Measurements from ENCODE around the gene WRNIP1. TPM values are rescaled to one million over a fixed set of nuclear protein-coding genes. Genes with fewer than 3 reads are reported as not detected.

Gene WRNIP1
- total and polyA plus RNA-seq, 2 of the 13 experiments (the other 11 are each of a cell fraction or from before 2014, with no cell fraction given), result 77.7 to 90.3 TPM

DNA sequence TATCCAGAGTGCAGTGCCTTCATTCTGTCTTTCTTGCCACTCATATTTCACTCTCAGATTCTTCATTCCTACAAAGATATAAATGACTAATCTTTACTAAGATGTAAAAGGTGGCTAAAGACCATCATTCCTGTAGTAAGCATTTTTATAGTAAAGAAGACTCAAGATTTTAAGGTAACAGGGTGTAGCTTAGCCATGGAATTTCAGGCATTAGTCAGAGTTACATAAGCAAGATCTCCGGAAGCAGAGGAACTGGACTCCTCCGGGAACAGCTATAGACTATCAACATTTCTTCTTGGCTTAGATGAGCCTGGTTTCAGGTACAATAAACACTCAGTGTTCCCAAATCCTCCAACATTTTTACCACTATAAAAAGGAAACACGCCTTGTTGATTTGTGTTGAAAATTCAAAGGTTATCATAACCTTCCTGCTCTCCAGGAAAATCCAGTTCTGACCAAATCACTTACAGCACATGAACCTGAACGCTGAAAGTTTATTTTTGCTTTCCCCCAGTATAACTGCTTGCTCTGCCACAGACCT is 52.8 kb downstream of the WRNIP1 start (continued):
- peak; percentile 88; the same call in 1 of the 2 replicates for TF ChIP-seq ETV5 (CRISPR knock-in tag; IDR thresholded peaks at IDR 0.05; ENCODE audit: borderline replicate concordance)
- TF ChIP-seq, protein P1, sequence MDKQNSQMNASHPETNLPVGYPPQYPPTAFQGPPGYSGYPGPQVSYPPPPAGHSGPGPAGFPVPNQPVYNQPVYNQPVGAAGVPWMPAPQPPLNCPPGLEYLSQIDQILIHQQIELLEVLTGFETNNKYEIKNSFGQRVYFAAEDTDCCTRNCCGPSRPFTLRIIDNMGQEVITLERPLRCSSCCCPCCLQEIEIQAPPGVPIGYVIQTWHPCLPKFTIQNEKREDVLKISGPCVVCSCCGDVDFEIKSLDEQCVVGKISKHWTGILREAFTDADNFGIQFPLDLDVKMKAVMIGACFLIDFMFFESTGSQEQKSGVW (CRISPR knock-in tag; IDR thresholded peaks at IDR 0.05; ENCODE audit: borderline replicate concordance), result no peak
- TF ChIP-seq CREM (IDR thresholded peaks at IDR 0.05), result no peak; the same call in 1 of the 2 replicates
- no peak for TF ChIP-seq CREM (CRISPR knock-in tag; IDR thresholded peaks at IDR 0.05)
- no peak for TF ChIP-seq ZNF570 (CRISPR knock-in tag; IDR thresholded peaks at IDR 0.05; ENCODE audit: borderline replicate concordance)
- TF ChIP-seq, protein P2, sequence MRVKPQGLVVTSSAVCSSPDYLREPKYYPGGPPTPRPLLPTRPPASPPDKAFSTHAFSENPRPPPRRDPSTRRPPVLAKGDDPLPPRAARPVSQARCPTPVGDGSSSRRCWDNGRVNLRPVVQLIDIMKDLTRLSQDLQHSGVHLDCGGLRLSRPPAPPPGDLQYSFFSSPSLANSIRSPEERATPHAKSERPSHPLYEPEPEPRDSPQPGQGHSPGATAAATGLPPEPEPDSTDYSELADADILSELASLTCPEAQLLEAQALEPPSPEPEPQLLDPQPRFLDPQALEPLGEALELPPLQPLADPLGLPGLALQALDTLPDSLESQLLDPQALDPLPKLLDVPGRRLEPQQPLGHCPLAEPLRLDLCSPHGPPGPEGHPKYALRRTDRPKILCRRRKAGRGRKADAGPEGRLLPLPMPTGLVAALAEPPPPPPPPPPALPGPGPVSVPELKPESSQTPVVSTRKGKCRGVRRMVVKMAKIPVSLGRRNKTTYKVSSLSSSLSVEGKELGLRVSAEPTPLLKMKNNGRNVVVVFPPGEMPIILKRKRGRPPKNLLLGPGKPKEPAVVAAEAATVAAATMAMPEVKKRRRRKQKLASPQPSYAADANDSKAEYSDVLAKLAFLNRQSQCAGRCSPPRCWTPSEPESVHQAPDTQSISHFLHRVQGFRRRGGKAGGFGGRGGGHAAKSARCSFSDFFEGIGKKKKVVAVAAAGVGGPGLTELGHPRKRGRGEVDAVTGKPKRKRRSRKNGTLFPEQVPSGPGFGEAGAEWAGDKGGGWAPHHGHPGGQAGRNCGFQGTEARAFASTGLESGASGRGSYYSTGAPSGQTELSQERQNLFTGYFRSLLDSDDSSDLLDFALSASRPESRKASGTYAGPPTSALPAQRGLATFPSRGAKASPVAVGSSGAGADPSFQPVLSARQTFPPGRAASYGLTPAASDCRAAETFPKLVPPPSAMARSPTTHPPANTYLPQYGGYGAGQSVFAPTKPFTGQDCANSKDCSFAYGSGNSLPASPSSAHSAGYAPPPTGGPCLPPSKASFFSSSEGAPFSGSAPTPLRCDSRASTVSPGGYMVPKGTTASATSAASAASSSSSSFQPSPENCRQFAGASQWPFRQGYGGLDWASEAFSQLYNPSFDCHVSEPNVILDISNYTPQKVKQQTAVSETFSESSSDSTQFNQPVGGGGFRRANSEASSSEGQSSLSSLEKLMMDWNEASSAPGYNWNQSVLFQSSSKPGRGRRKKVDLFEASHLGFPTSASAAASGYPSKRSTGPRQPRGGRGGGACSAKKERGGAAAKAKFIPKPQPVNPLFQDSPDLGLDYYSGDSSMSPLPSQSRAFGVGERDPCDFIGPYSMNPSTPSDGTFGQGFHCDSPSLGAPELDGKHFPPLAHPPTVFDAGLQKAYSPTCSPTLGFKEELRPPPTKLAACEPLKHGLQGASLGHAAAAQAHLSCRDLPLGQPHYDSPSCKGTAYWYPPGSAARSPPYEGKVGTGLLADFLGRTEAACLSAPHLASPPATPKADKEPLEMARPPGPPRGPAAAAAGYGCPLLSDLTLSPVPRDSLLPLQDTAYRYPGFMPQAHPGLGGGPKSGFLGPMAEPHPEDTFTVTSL (CRISPR knock-in tag; IDR thresholded peaks at IDR 0.05; ENCODE audit: borderline replicate concordance), result peak; percentile 16; the same call in 1 of the 2 replicates
- TF ChIP-seq, protein P3, sequence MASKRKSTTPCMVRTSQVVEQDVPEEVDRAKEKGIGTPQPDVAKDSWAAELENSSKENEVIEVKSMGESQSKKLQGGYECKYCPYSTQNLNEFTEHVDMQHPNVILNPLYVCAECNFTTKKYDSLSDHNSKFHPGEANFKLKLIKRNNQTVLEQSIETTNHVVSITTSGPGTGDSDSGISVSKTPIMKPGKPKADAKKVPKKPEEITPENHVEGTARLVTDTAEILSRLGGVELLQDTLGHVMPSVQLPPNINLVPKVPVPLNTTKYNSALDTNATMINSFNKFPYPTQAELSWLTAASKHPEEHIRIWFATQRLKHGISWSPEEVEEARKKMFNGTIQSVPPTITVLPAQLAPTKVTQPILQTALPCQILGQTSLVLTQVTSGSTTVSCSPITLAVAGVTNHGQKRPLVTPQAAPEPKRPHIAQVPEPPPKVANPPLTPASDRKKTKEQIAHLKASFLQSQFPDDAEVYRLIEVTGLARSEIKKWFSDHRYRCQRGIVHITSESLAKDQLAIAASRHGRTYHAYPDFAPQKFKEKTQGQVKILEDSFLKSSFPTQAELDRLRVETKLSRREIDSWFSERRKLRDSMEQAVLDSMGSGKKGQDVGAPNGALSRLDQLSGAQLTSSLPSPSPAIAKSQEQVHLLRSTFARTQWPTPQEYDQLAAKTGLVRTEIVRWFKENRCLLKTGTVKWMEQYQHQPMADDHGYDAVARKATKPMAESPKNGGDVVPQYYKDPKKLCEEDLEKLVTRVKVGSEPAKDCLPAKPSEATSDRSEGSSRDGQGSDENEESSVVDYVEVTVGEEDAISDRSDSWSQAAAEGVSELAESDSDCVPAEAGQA (IDR thresholded peaks at IDR 0.05; ENCODE audit: low read depth), result no peak
- TF ChIP-seq, protein P3 (CRISPR knock-in tag; IDR thresholded peaks at IDR 0.05; ENCODE audit: borderline replicate concordance), result no peak
- TF ChIP-seq BCL6 (CRISPR knock-in tag; IDR thresholded peaks at IDR 0.05), result peak; percentile 89
- TF ChIP-seq, protein P4, sequence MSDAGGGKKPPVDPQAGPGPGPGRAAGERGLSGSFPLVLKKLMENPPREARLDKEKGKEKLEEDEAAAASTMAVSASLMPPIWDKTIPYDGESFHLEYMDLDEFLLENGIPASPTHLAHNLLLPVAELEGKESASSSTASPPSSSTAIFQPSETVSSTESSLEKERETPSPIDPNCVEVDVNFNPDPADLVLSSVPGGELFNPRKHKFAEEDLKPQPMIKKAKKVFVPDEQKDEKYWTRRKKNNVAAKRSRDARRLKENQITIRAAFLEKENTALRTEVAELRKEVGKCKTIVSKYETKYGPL (CRISPR knock-in tag; IDR thresholded peaks at IDR 0.05), result peak; percentile 95
- no peak for TF ChIP-seq SOX6 (IDR thresholded peaks at IDR 0.05)
- TF ChIP-seq SOX6 (CRISPR knock-in tag; IDR thresholded peaks at IDR 0.05), result 0 out of 2 replicates have a peak, but pooled peaks have one; percentile 25
- TF ChIP-seq ZNF331 (CRISPR knock-in tag; IDR thresholded peaks at IDR 0.05), result 0 out of 2 replicates have a peak, but pooled peaks have one; percentile 53
- no peak for TF ChIP-seq ZNF496 (CRISPR knock-in tag; IDR thresholded peaks at IDR 0.05; ENCODE audit: insufficient replicate concordance)
- TF ChIP-seq, protein P5, sequence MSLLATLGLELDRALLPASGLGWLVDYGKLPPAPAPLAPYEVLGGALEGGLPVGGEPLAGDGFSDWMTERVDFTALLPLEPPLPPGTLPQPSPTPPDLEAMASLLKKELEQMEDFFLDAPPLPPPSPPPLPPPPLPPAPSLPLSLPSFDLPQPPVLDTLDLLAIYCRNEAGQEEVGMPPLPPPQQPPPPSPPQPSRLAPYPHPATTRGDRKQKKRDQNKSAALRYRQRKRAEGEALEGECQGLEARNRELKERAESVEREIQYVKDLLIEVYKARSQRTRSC (CRISPR knock-in tag; IDR thresholded peaks at IDR 0.05; ENCODE audit: low read depth), result no peak
- 0 out of 2 replicates have a peak, but pooled peaks have one; percentile 27 for TF ChIP-seq GATAD2A (CRISPR knock-in tag; IDR thresholded peaks at IDR 0.05)

Data from HepG2 (cell line).